OCI-LY1 (cell line): ENCODE results near the gene RNF144A.

Source experiments
- H2AFZ ChIP-seq: fragments of 200-600 bp; sonication (generic), shearing (Covaris generic); 2 replicates; pipeline ENCODE4 v1.6.0; 2014; ENCODE audit warnings: antibody characterized with exemption, mild to moderate bottlenecking, low read length
- H3F3A ChIP-seq: fragments of 200-600 bp; sonication (generic), shearing (Covaris generic); 2 replicates; pipeline ENCODE4 v1.6.0; 2014; ENCODE audit warnings: mild to moderate bottlenecking, antibody characterized with exemption, low read length, moderate library complexity; ENCODE audit not compliant: insufficient read depth
- H3K27ac ChIP-seq: fragments of 200-600 bp; sonication (generic); 2 replicates; pipeline ENCODE4 v1.5.1; 2014; ENCODE audit warnings: low read length, mixed run types, mild to moderate bottlenecking, low read depth; ENCODE audit not compliant: poor library complexity, severe bottlenecking
- H3K27me3 ChIP-seq: fragments of 200-600 bp; sonication (generic); 2 replicates; pipeline ENCODE4 v1.6.0; 2014; ENCODE audit warnings: antibody characterized with exemption, mild to moderate bottlenecking, low read length, moderate library complexity; ENCODE audit not compliant: insufficient read depth
- H3K36me3 ChIP-seq: fragments of 200-600 bp; sonication (generic); 2 replicates; pipeline ENCODE4 v1.6.1; 2014; ENCODE audit warnings: mild to moderate bottlenecking, antibody characterized with exemption, low read length, moderate library complexity, mixed read lengths; ENCODE audit not compliant: insufficient read depth
- H3K4me1 ChIP-seq: fragments of 200-600 bp; sonication (generic); 2 replicates; pipeline ENCODE4 v1.5.1; 2014; ENCODE audit warnings: mild to moderate bottlenecking, low read length, moderate library complexity; ENCODE audit not compliant: insufficient read depth, severe bottlenecking
- H3K4me2 ChIP-seq: fragments of 200-600 bp; sonication (generic), shearing (Covaris generic); 2 replicates; pipeline ENCODE4 v1.6.1; 2014; ENCODE audit warnings: low read length
- H3K4me3 ChIP-seq: fragments of 200-600 bp; sonication (generic); 2 replicates; pipeline ENCODE4 v1.5.1; 2014; ENCODE audit warnings: low read length, low read depth, mild to moderate bottlenecking, mixed read lengths; ENCODE audit not compliant: poor library complexity, severe bottlenecking
- H3K79me2 ChIP-seq: fragments of 200-600 bp; shearing (Covaris generic); 2 replicates; pipeline ENCODE4 v1.6.1; 2016; ENCODE audit warnings: mixed run types, low read length, mixed read lengths; ENCODE audit not compliant: insufficient read depth
- H3K9ac ChIP-seq: fragments of 200-600 bp; sonication (generic), shearing (Covaris generic); 2 replicates; pipeline ENCODE4 v1.6.1; 2014; ENCODE audit warnings: mild to moderate bottlenecking, low read length, mixed read lengths
- H3K9me2 ChIP-seq: fragments of 200-600 bp; sonication (generic), shearing (Covaris generic); 2 replicates; pipeline ENCODE4 v1.6.1; 2014; ENCODE audit warnings: low read depth, mild to moderate bottlenecking, low read length, mixed read lengths
- H3K9me3 ChIP-seq: fragments of 200-600 bp; shearing (Covaris generic); 2 replicates; pipeline ENCODE4 v1.6.1; 2014; ENCODE audit warnings: low read length, mixed read lengths
- H4K20me1 ChIP-seq: fragments of 200-600 bp; sonication (generic), shearing (Covaris generic); 2 replicates; pipeline ENCODE4 v1.6.0; 2016; ENCODE audit warnings: mild to moderate bottlenecking, low read length; ENCODE audit not compliant: insufficient read depth
- CTCF ChIP-seq: fragments of 200-600 bp; sonication (generic), shearing (Covaris generic); IDR thresholded peaks from 2 replicates; pipeline ENCODE4 v1.5.1; 2017; ENCODE audit warnings: mild to moderate bottlenecking, antibody characterized with exemption, low read length, moderate library complexity, mixed read lengths
- EZH2 ChIP-seq: fragments of 200-600 bp; sonication (generic), shearing (Covaris generic); IDR thresholded peaks from 2 replicates; pipeline ENCODE4 v1.8.0; 2017; ENCODE audit warnings: borderline replicate concordance, mixed run types, mild to moderate bottlenecking, antibody characterized with exemption, low read length, moderate library complexity, mixed read lengths

Gene RNF144A

GRCh38 chr2:7071154-7071553 lies 153.9 kb downstream of the RNF144A start:
- no peaks in the 10 kb centered on the region for H3K4me1 ChIP-seq
- H3K9me3 ChIP-seq: no peaks in the 10 kb centered on the region
- TF ChIP-seq EZH2 (no peak), CTCF (no peak)
- H4K20me1 ChIP-seq: no peaks in the 10 kb centered on the region
- H3K9ac ChIP-seq: no peak overlapping the region
- no peaks in the 10 kb centered on the region for H3K27me3 ChIP-seq
- no peak overlapping the region for H3K27ac ChIP-seq
- H3K4me2 ChIP-seq: no peak overlapping the region
- H3K4me3 ChIP-seq: no peak overlapping the region
- no peaks in the 10 kb centered on the region for H3F3A ChIP-seq
- no peaks in the 10 kb centered on the region for H3K9me2 ChIP-seq
- H3K79me2 ChIP-seq: no peaks in the 10 kb centered on the region
- no peak overlapping the region for H2AFZ ChIP-seq
- no peaks in the 10 kb centered on the region for H3K36me3 ChIP-seq

DNA sequence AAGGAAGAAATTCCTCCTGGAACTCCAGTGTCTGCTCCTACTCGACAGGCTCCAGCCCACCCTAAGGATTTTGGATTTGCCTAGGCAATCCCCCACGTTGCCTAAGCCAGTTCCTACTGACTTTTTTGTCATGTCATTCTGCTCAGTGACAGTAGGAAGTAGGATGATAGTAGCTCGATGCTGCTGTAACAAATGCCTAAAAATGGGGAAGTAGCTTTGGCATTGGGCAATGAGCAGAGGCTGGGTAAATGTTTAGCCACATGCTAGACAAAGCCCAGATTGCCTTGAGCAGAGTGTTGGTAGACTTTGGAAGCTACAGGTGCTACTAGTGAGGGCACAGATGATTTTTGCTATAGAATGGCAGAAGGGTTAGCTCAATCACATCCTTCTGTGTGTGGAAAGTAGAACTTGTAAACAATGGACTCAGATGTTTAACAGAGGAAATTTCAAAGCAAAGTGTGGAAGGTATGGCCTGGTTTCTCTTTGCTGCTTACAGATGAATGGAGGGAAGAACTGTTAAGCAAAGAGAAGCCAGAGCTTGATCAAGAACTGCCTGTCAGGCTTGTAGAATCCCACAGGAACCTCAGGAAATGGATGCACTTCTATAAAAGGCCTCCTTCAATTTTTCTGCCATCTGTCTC lies 154.8 kb downstream of the RNF144A start:
- no peaks in the 10 kb centered on the region for H3K79me2 ChIP-seq
- H3K4me2 ChIP-seq: no peak overlapping the region

GRCh38 chr2:7073901-7074300 lies 156.7 kb downstream of the RNF144A start:
- Histone ChIP-seq H3K4me2 (no peak overlapping the region), H3K27ac (no peak overlapping the region), H3K9ac (no peak overlapping the region), H3K79me2 (no peaks in the 10 kb centered on the region), H3K36me3 (no peaks in the 10 kb centered on the region), H3K4me3 (no peak overlapping the region), H3K9me3 (no peaks in the 10 kb centered on the region), H3K9me2 (no peaks in the 10 kb centered on the region), H4K20me1 (no peaks in the 10 kb centered on the region), H2AFZ (no peak overlapping the region), H3K27me3 (no peaks in the 10 kb centered on the region), H3F3A (no peaks in the 10 kb centered on the region), H3K4me1 (no peaks in the 10 kb centered on the region)
- TF ChIP-seq CTCF: no peak
- TF ChIP-seq EZH2: no peak

More for the DNA sequence above, 154.8 kb downstream of the RNF144A start:
- Histone ChIP-seq H3K36me3 (no peaks in the 10 kb centered on the region), H3K9ac (no peak overlapping the region), H3K9me3 (no peaks in the 10 kb centered on the region), H2AFZ (no peak overlapping the region), H3K4me3 (no peak overlapping the region), H3K4me1 (no peaks in the 10 kb centered on the region), H4K20me1 (no peaks in the 10 kb centered on the region), H3K27me3 (no peaks in the 10 kb centered on the region), H3K9me2 (no peaks in the 10 kb centered on the region), H3F3A (no peaks in the 10 kb centered on the region), H3K27ac (no peak overlapping the region)
- TF ChIP-seq EZH2: no peak
- TF ChIP-seq CTCF: no peak
